HG03457 (cell line): ENCODE data around the gene LCE3D.
"Not testable (repeated sequence)": the region's sequence is repeated elsewhere in the genome, so short reads cannot be mapped to it uniquely, and the experiment has no call there.

Experiments
- ATAC-seq: cut with Tn5 transposase; IDR thresholded peaks from one replicate; pipeline ENCODE4 v1.9.1; 2021; ENCODE audit warnings: moderate number of reproducible peaks; ENCODE audit not compliant: unreplicated experiment

The LCE3D gene

GRCh38 chr1:152580433-152580832 lies at the start of gene LCE3D:
Gene LCE3D (minus strand): TSS chr1:152580516. CDS start chr1:152579936, 580 bp downstream.
- ATAC-seq = no peak

GRCh38 chr1:152626744-152627143 lies 46.4 kb upstream of the LCE3D start:
- ATAC-seq = no peak

- ATAC-seq = no peak
These were observed 43.0 kb upstream of the LCE3D start for GRCh38 chr1:152623203-152623844.

GRCh38 chr1:152622803-152623202 lies 42.5 kb upstream of the LCE3D start, which contains the start of gene LCE3A:
Gene LCE3A (minus strand): TSS chr1:152623103. CDS start chr1:152623103, 0 bp downstream.
- no peak for ATAC-seq

- ATAC-seq = no peak
These were observed 41.7 kb upstream of the LCE3D start for GRCh38 chr1:152621993-152622392.

- no peak for ATAC-seq
These were observed 33.2 kb upstream of the LCE3D start, which contains the start of gene LCE3B for GRCh38 chr1:152613511-152613910. Gene LCE3B (plus strand): TSS chr1:152613811. CDS start chr1:152613811, 0 bp downstream.

- no peak for ATAC-seq
These were observed 19.6 kb upstream of the LCE3D start, which contains the start of gene LCE3C for GRCh38 chr1:152599934-152600333. Gene LCE3C (plus strand): TSS chr1:152600234. CDS start chr1:152600732, 498 bp downstream.

GRCh38 chr1:152596986-152597385 lies 16.7 kb upstream of the LCE3D start:
- ATAC-seq = no peak

GRCh38 chr1:152585586-152585985 lies 5.3 kb upstream of the LCE3D start:
- no peak for ATAC-seq

GRCh38 chr1:152582647-152583046 lies 2.3 kb upstream of the LCE3D start:
- ATAC-seq = no peak

- ATAC-seq = not testable (repeated sequence)
These were observed 790 bp downstream of the LCE3D start for GRCh38 chr1:152579526-152579925.

GRCh38 chr1:152577168-152577567 lies 3.1 kb downstream of the LCE3D start:
- no peak for ATAC-seq

GRCh38 chr1:152566681-152567080 lies 13.6 kb downstream of the LCE3D start, which contains the start of gene LCE3E:
Gene LCE3E (minus strand): TSS chr1:152566780. CDS start chr1:152566208, 572 bp downstream.
- ATAC-seq = no peak

- ATAC-seq = no peak
These were observed 14.6 kb downstream of the LCE3D start for GRCh38 chr1:152565535-152566215.

GRCh38 chr1:152565115-152565514 lies 15.2 kb downstream of the LCE3D start:
- no peak for ATAC-seq

GRCh38 chr1:152548358-152548757 lies 32.0 kb downstream of the LCE3D start:
- ATAC-seq = not testable (repeated sequence)

GRCh38 chr1:152546704-152547103 lies 33.6 kb downstream of the LCE3D start:
- no peak for ATAC-seq

- no peak for ATAC-seq
These were observed 36.5 kb downstream of the LCE3D start for GRCh38 chr1:152543820-152544219.

GRCh38 chr1:152539901-152540300 lies 40.4 kb downstream of the LCE3D start:
- ATAC-seq = no peak

GRCh38 chr1:152537496-152537895 lies 42.8 kb downstream of the LCE3D start:
- ATAC-seq = no peak

- ATAC-seq = no peak
These were observed 44.5 kb downstream of the LCE3D start for GRCh38 chr1:152535774-152536173.

GRCh38 chr1:152533327-152533938 lies 46.9 kb downstream of the LCE3D start:
- no peak for ATAC-seq
